Naive thymus-derived CD8-positive, alpha-beta T cell (primary cell): Measurements from ENCODE around the gene DNAI2. TPM values are rescaled to one million over a fixed set of nuclear protein-coding genes. Genes with fewer than 3 reads are reported as not detected.

ENCODE experiments used
- ATAC-seq, 2 donors: fragments of 150-1000 bp; cut with Tn5 transposase in 1 of 2; sonication (Bioruptor Pico), chemical (Tn5 transposase) in 1 of 2; 1 replicate in 1 of 2; 2 replicates in 1 of 2; pipeline ENCODE4 v1.10.0; 2021; ENCODE audit warnings: mild to moderate bottlenecking in 2 of 2, moderate library complexity in 2 of 2
- POLR2A ChIA-PET: fragments of 350-600 bp; sonication (Branson Sonifier 250); formaldehyde crosslinking; loops from one replicate; lab custom pipeline; 2021; ENCODE audit warnings: antibody characterized with exemption; lab: Charles Lee
- DNase-seq, 10 donors: peaks; one replicate each; pipeline versions ENCODE4 v3.0.0 to v3.0.0-alpha.2; 2020 to 2022
- H3K27ac Mint-ChIP-seq, 10 donors: one replicate each; pipeline ENCODE4 v1.8.0; 2020 to 2022; ENCODE audit warnings: mild to moderate bottlenecking in 10 of 10, mixed read lengths in 10 of 10, moderate library complexity in 4 of 10, inconsistent platforms in 1 of 10
- H3K27me3 Mint-ChIP-seq, 5 donors: one replicate each; pipeline ENCODE4 v1.8.0; 2021 to 2022; ENCODE audit warnings: mixed read lengths in 5 of 5
- H3K36me3 Mint-ChIP-seq, 3 donors: one replicate each; pipeline ENCODE4 v1.8.0; 2020 to 2022; ENCODE audit warnings: mixed read lengths in 3 of 3, mild to moderate bottlenecking in 2 of 3, inconsistent platforms in 1 of 3
- H3K4me1 Mint-ChIP-seq, 4 donors: one replicate each; pipeline ENCODE4 v1.8.0; 2021 to 2022; ENCODE audit warnings: mixed read lengths in 4 of 4
- H3K4me3 Mint-ChIP-seq, 10 donors: one replicate each; pipeline ENCODE4 v1.8.0; 2020 to 2022; ENCODE audit warnings: mild to moderate bottlenecking in 10 of 10, mixed read lengths in 10 of 10, moderate library complexity in 6 of 10, inconsistent platforms in 1 of 10
- H3K9me3 Mint-ChIP-seq, 9 donors: one replicate each; pipeline ENCODE4 v1.8.0; 2020 to 2022; ENCODE audit warnings: mixed read lengths in 9 of 9, mild to moderate bottlenecking in 3 of 9, inconsistent platforms in 1 of 9, moderate library complexity in 1 of 9
- polyA plus RNA-seq, 3 donors: library from polyadenylated mRNA; unstranded; fragments of 300-500 nt; fragmentation: Illumina TruSeq; gene quantifications; one replicate each; pipeline ENCODE4 v1.2.3, GENCODE V29; 2021
- total RNA-seq, 8 experiments: library from RNA in 2 of 8; stranded (reverse) in 2 of 8; gene quantifications; one replicate each; pipeline ENCODE4 v1.2.3 and lab custom pipeline; 2021 to 2026

Gene DNAI2
- total and polyA plus RNA-seq, 5 experiments from 2014 or later, result 0.09 to 0.42 (median 0.28) TPM

DNA sequence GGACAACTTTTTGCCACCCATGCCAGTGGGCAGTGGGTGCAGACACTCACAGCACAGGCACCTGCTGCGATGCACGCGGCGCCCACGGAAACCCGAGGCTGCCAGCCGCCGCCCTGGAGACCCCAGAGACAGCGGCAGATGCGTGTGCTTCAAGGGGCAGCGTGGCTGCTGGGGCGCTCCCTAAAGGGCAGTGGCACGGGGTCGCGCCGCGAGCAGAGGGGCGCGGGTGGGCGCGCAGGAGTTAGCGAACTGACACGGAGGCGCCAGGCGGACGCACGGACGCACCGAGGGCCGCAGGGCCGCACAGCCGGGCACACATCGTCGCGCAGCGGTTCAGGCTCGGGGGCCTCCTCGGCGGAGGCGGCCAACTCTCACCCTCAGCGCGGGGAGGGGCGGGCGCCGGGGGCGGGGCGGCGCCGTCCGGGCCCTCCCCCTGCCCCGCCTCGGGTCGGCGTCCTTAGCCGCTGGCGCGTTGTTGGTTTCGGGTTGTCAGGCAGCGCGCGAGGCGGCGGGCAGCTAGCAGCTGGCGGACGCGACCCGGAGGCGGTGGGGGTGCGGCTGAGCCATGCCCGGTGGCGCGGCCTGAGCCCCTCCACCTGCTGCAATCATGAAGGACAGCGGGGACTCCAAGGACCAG is 51.8 kb downstream of the DNAI2 start, which contains the start of gene KIF19:
TSS of gene KIF19 (plus strand) at position 484 of the 637 bp plus-strand sequence. CDS start at position 608, 124 bp downstream.
- no peaks in the 10 kb centered on the region for H3K9me3 Mint-ChIP-seq
- peaks cover 4 to 31% (median 21%) of the 10 kb centered on the region in 4 donors for H3K4me1 Mint-ChIP-seq
- POLR2A ChIA-PET, result no interaction called here
- peak within 1 kb of the TSS in 4 of 10 donors; percentile 24 to 65 (median 52) for H3K27ac Mint-ChIP-seq
- H3K36me3 Mint-ChIP-seq, result no peaks in the 10 kb centered on the region
- peak in 8 of 10 donors; percentile 9 to 29 (median 26) for DNase-seq
- ATAC-seq, result peak; percentile 83 to 89
- H3K27me3 Mint-ChIP-seq, result peaks cover 8 to 50% (median 29%) of the 10 kb centered on the region in 5 donors
- H3K4me3 Mint-ChIP-seq, result peak within 1 kb of the TSS; percentile 48 to 74 (median 63)

DNA sequence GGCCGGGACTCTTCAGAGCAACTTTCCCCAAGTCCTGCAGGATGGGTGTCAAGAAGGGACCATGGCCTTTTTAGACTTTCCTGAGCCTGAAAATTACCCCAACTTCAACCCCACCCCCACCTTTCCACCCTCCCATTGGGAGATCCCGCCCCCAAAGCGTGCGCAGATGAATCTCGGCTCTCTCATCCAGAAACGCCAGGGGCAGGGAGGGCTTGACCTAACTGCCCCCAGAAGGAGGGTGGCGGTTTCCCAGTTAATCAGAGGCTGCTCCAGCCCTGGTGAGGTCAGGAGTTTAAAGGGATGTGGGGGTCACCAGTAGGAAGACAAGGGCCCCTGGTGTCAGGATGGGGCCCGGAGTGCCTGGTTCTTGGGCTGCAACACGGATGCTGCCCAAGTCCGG is 52.5 kb downstream of the DNAI2 start:
- H3K27me3 Mint-ChIP-seq, result peaks cover 8 to 48% (median 29%) of the 10 kb centered on the region in 5 donors
- DNase-seq (no peak), ATAC-seq (no peak)
- no peaks in the 10 kb centered on the region for H3K9me3 Mint-ChIP-seq
- POLR2A ChIA-PET, result no interaction called here
- peaks cover 4 to 31% (median 21%) of the 10 kb centered on the region in 4 donors for H3K4me1 Mint-ChIP-seq
- H3K27ac Mint-ChIP-seq, result peak overlapping the region in 1 of 10 donors; percentile 48
- H3K36me3 Mint-ChIP-seq, result no peaks in the 10 kb centered on the region
- peak overlapping the region in 9 of 10 donors; percentile 33 to 64 (median 50) for H3K4me3 Mint-ChIP-seq

DNA sequence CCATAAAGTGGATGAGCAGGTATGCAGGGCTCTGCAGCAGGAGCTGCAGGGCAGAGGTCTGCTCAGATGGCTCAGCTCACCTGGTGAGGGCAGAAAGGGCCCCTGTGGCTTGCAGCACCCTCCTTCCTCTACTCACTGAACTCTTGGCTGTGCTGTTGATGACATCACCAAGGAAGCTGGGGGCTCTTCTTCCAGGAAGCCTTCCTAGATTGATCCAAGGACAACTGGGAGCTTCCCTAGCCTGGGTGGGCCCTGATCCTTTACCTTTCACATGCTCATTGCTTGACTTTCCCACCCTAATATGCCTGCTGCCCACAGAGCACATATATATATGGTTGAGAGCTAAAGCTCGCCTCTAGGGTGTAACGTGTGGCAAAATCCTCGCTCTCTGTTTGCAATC is 54.5 kb downstream of the DNAI2 start:
- H3K4me3 Mint-ChIP-seq, result no peak overlapping the region
- DNase-seq, result no peak
- H3K4me1 Mint-ChIP-seq, result peaks cover 6 to 31% (median 21%) of the 10 kb centered on the region in 4 donors
- no peaks in the 10 kb centered on the region for H3K36me3 Mint-ChIP-seq
- peaks cover 5 to 29% (median 23%) of the 10 kb centered on the region in 5 donors for H3K27me3 Mint-ChIP-seq
- H3K27ac Mint-ChIP-seq, result peak overlapping the region in 1 of 10 donors; percentile 18
- POLR2A ChIA-PET, result no interaction called here
- no peak for ATAC-seq
- no peaks in the 10 kb centered on the region for H3K9me3 Mint-ChIP-seq

DNA sequence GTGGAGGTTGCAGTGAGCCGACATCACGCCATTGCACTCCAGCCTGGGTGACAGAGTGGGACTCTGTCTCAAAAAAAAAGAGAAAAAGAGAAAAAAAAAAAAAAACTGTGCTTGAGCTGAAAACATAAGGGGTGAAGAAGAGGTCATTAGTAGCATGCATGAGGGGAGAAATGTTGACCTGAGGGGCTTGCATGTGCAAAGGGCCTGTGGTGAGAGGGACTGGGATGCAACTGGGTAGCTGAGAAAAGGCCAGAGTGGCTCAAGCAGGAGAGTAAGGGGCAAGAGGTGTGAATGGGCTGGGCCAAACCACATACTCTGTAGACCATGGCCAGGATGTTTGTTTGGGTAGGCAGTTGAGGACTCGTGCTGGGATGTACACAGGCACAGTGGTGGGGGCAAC is 55.3 kb downstream of the DNAI2 start:
- DNase-seq, result no peak
- peak overlapping the region in 1 of 10 donors; percentile 77 for H3K27ac Mint-ChIP-seq
- H3K27me3 Mint-ChIP-seq, result peaks cover 5 to 29% (median 23%) of the 10 kb centered on the region in 5 donors
- peaks cover 6 to 29% (median 21%) of the 10 kb centered on the region in 4 donors for H3K4me1 Mint-ChIP-seq
- ATAC-seq, result no peak
- H3K36me3 Mint-ChIP-seq, result no peaks in the 10 kb centered on the region
- H3K4me3 Mint-ChIP-seq, result peak overlapping the region in 1 of 10 donors; percentile 19
- POLR2A ChIA-PET, result no interaction called here
- no peaks in the 10 kb centered on the region for H3K9me3 Mint-ChIP-seq

DNA sequence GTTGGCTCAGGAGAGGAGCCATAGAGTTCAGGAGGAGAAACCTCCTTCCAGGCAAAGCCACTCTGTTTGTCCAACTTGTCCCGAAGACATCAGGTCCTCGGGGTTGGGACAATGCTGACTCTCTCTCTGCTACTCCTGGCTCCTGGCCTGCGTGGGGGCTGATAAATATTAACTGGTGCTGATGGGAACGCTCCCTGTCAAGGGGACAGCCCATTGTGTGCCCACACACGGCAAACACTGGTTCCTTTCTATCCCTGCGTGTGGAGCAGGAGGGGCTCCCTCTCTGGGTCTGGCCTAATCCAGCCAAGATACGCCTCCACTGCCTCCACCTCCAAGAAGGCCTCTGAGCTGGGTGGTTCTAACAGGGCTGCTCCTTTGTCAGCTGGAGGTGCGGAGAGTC is 56.4 kb downstream of the DNAI2 start:
- ATAC-seq (no peak), DNase-seq (no peak)
- Mint-ChIP-seq H3K27ac (no peak overlapping the region), H3K4me1 (peaks cover 6 to 25% (median 19%) of the 10 kb centered on the region in 4 donors), H3K27me3 (peaks cover 4 to 29% (median 18%) of the 10 kb centered on the region in 5 donors), H3K36me3 (no peaks in the 10 kb centered on the region), H3K9me3 (no peaks in the 10 kb centered on the region), H3K4me3 (no peak overlapping the region)
- POLR2A ChIA-PET, result interaction anchor here (0.5 kb wide), 1 partner anchor 863 kb away, joined by 3 read pairs; no protein-coding TSS in a partner anchor

DNA sequence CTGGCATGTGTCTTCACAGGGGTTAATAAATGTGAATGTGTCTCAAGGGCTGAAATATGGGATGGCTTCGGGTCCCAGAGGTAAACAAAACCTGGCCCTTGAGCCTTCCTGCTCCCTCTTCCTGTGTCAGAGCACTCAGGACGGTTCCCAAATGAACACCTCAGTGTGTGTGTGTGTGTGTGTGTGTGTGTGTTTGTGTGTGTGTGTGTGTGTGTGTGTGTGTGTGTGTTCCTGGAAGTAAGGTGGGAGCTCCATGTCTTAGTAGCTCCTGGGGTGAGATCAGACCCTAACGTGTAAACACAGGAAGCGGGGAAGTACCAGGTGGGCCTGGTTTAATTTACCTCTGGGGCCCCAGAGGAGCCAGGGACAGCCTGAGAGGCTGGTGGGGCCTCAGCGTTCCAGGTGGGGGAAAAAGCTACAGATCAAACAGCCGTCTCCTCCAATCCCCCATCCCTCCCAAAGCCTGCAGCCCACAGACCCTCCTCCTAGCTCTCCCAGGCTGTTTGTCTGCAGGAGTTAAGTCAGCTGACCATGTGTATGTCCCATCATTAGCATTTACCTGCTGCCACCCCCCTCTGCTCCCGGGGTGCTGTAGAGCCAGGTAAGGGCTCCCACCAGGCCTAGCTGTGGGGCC is 58.1 kb downstream of the DNAI2 start:
- H3K4me3 Mint-ChIP-seq, result no peak overlapping the region
- POLR2A ChIA-PET, result no interaction called here
- ATAC-seq (no peak), DNase-seq (no peak)
- H3K9me3 Mint-ChIP-seq, result no peaks in the 10 kb centered on the region
- H3K36me3 Mint-ChIP-seq, result no peaks in the 10 kb centered on the region
- H3K27me3 Mint-ChIP-seq, result peaks cover 0 to 20% (median 8%) of the 10 kb centered on the region in 5 donors
- no peak overlapping the region for H3K27ac Mint-ChIP-seq
- peaks cover 2 to 15% (median 11%) of the 10 kb centered on the region in 4 donors for H3K4me1 Mint-ChIP-seq

DNA sequence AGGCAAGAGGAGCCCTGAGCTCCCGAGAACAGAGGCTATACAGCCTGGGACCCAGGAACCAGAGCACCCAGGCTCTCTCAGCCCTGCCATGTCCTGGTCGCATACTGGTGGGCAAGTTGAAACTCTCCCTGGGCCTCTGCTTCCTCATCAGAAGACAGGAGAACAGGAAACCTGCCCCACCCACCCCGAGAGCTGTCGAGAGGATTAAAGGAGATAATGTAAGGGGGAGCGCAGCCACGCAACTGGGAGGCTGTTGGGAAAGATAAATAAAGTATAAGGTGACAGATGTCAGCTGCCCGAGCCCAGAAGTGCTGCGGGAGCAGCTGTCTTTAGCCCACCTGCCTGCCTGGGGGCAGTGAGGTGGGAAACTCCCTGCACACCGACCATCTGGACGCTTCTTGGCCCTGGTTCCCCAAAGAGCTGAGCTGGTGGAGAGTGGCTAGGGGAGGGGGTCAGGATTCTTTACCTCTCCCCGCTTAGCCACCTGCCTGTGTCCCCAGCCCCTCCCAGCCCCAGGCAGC is 58.8 kb downstream of the DNAI2 start:
- Mint-ChIP-seq H3K9me3 (no peaks in the 10 kb centered on the region), H3K27ac (no peak overlapping the region), H3K4me3 (no peak overlapping the region), H3K27me3 (peaks cover 0 to 19% (median 1%) of the 10 kb centered on the region in 5 donors), H3K4me1 (peaks cover 2 to 13% (median 10%) of the 10 kb centered on the region in 4 donors), H3K36me3 (no peaks in the 10 kb centered on the region)
- POLR2A ChIA-PET, result no interaction called here
- ATAC-seq, result no peak
- no peak for DNase-seq

DNA sequence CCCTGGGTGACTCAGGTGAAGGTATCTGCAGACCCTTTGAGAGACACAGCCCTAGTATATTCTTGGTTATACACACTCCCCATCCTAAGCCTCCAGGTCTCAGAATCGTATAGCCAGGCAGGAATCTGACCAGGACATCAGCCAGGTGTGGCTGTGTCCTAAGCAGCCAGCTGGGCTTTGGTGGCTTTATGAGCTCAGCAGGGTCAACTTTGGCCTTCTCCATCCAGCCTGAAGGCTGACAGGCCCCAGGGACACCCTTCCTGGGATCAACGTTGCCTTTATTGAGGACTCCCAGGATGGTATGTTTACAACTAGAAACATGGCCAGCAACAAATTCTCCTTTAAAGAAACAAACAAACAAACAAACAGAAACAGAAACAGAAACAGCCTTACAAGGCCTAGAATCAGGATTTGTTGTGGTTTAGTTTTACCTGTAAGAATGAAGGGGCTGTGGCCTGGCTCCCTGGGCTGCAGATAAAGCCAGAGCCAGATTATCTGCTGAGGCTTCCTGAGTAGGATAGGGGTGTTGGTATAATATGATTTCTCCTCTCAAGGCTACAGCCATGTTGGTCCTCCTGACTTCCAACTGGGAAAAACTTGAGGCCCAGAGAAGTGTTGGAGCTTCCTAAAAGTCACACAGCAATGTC is 60.5 kb downstream of the DNAI2 start:
- DNase-seq, result no peak
- Mint-ChIP-seq H3K4me3 (no peak overlapping the region), H3K27ac (no peak overlapping the region), H3K9me3 (no peaks in the 10 kb centered on the region), H3K36me3 (no peaks in the 10 kb centered on the region), H3K4me1 (peaks cover 1 to 2% (median 2%) of the 10 kb centered on the region in 4 donors), H3K27me3 (peaks cover 0 to 5% (median 1%) of the 10 kb centered on the region in 5 donors)
- POLR2A ChIA-PET, result interaction anchor here (0.6 kb wide), 1 partner anchor 589 kb away, joined by 5 read pairs; no protein-coding TSS in a partner anchor
- no peak for ATAC-seq

DNA sequence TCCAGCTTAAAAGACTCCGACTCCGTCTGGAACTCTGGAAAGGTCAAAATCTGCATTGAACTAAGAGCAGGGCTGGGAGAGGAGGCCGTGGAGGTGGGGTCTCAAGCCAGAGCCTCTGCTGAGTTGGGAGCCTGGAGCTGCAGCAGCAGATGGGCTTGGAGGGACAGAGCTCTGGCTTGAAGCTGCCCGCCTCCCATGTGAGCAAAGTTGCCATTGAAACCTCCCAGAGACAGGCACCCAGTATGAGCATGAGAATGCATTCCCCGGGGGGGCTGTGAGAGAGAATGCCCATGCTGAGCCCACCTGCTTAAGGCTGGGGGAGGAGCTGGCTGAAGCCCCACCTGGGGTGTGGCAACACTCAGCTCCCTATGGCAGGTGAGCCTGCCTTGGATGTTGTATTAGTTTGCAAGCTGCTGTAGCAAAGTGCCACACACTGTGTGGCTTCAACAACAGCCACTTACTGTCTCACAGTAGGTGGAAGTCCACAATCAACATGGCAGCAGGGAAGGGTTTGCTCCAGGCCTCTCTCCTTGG is 61.6 kb downstream of the DNAI2 start:
- H3K4me1 Mint-ChIP-seq, result peaks cover 0 to 2% (median 0%) of the 10 kb centered on the region in 4 donors
- peaks cover 0 to 6% (median 1%) of the 10 kb centered on the region in 5 donors for H3K27me3 Mint-ChIP-seq
- H3K36me3 Mint-ChIP-seq, result no peaks in the 10 kb centered on the region
- no peak overlapping the region for H3K4me3 Mint-ChIP-seq
- H3K27ac Mint-ChIP-seq, result no peak overlapping the region
- H3K9me3 Mint-ChIP-seq, result no peaks in the 10 kb centered on the region
- no peak for ATAC-seq
- POLR2A ChIA-PET, result interaction anchor here (1.1 kb wide), 1 partner anchor 33 kb away, joined by 3 read pairs; no protein-coding TSS in a partner anchor
- DNase-seq, result no peak

DNA sequence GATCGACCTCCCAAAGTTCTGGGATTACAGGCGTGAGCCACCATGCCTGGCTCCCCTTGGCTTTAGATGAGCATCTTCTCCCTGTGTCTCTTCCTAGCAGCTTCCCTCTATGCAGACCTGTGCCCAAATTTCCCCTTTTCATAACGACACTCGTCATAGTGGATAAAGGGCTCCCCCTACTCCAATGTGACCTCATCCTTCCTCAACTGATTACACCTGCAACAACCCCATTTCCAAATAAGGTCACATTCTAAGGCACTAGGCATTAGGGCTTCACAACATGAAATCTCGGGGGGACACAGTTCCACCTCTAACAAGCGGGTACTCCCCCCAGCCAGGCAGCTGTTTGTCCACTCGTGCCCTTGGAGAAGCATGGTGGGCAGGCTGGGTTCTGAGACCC is 62.3 kb downstream of the DNAI2 start:
- no peaks in the 10 kb centered on the region for H3K36me3 Mint-ChIP-seq
- ATAC-seq (no peak), DNase-seq (no peak)
- H3K4me1 Mint-ChIP-seq, result peaks cover 0 to 2% (median 0%) of the 10 kb centered on the region in 4 donors
- no peak overlapping the region for H3K4me3 Mint-ChIP-seq
- POLR2A ChIA-PET, result interaction anchor here (1.1 kb wide), 1 partner anchor 32 kb away, joined by 3 read pairs; no protein-coding TSS in a partner anchor
- peak overlapping the region in 1 of 10 donors; percentile 22 for H3K27ac Mint-ChIP-seq
- H3K27me3 Mint-ChIP-seq, result peaks cover 0 to 6% (median 1%) of the 10 kb centered on the region in 5 donors
- H3K9me3 Mint-ChIP-seq, result no peaks in the 10 kb centered on the region

DNA sequence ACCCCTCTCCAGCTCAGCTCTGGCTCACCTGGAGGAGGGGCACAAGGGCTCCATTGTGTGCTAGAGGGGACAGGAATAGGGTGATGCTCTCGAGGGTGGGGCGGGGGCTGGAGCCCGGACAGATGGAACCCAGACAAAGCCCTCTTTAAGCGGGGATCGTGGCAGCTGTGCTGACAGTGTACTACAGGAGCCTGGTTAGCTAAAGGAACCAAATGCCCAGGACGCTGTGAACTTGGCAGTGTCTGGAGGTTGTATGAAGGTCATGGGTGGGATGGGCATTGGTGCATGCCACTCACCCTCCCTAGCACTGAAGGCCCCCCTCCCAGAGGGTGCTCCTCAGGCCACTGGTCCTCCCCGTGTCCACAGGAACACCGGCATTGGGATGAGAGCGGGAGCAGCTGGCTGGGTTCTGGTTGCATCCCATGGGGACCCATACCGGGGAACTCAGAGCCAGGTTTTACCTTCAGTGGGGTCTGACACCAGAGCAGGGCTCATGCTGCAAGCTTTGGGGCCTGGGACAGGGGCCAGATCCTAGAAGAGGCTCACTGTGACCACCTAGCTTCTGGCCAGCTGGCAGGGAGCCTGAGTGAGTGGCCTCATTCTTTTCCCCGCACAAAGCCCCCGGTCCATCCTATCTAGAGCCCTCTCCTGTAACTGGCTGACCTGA is 63.9 kb downstream of the DNAI2 start:
- no peaks in the 10 kb centered on the region for H3K36me3 Mint-ChIP-seq
- ATAC-seq, result no peak
- no peaks in the 10 kb centered on the region for H3K4me1 Mint-ChIP-seq
- H3K27ac Mint-ChIP-seq, result no peak overlapping the region
- peaks cover 0 to 6% (median 1%) of the 10 kb centered on the region in 5 donors for H3K27me3 Mint-ChIP-seq
- no peak for DNase-seq
- H3K4me3 Mint-ChIP-seq, result no peak overlapping the region
- H3K9me3 Mint-ChIP-seq, result no peaks in the 10 kb centered on the region
- POLR2A ChIA-PET, result no interaction called here
